SIG-M5 treated with dmso at 0.1 percent for 504 hours (cell line): Measurements from ENCODE around the gene ARMC7.
"Not testable (repeated sequence)": the region's sequence is repeated elsewhere in the genome, so short reads cannot be mapped to it uniquely, and the experiment has no call there.

ENCODE experiments used
- DNase-seq: peaks from one replicate; lab custom pipeline; 2025; ENCODE audit not compliant: unreplicated experiment; lab: John Stamatoyannopoulos, UW

The ARMC7 gene

GRCh38 chr17:75109407-75110233 lies at the start of gene ARMC7:
Gene ARMC7, plus strand, starts transcription at chr17:75109969. Its CDS starts 320 bp downstream, at chr17:75110289.
- peak; percentile 78 for DNase-seq

GRCh38 chr17:75060434-75061054 lies 49.2 kb upstream of the ARMC7 start:
- no peak for DNase-seq

GRCh38 chr17:75061055-75061438 lies 48.7 kb upstream of the ARMC7 start:
- no peak for DNase-seq

GRCh38 chr17:75061618-75062017 lies 48.2 kb upstream of the ARMC7 start:
- DNase-seq, result no peak

GRCh38 chr17:75063201-75063600 lies 46.6 kb upstream of the ARMC7 start:
- DNase-seq, result no peak

- no peak for DNase-seq
Measured at GRCh38 chr17:75063626-75064025, 46.1 kb upstream of the ARMC7 start.

GRCh38 chr17:75064040-75064439 lies 45.7 kb upstream of the ARMC7 start:
- DNase-seq, result no peak

GRCh38 chr17:75064460-75064859 lies 45.3 kb upstream of the ARMC7 start:
- DNase-seq, result no peak

GRCh38 chr17:75064867-75065561 lies 44.8 kb upstream of the ARMC7 start:
- no peak for DNase-seq

GRCh38 chr17:75065562-75066151 lies 44.1 kb upstream of the ARMC7 start:
- DNase-seq, result no peak

- no peak for DNase-seq
Measured at GRCh38 chr17:75067856-75068255, 41.9 kb upstream of the ARMC7 start.

- no peak for DNase-seq
Measured at GRCh38 chr17:75068750-75069149, 41.0 kb upstream of the ARMC7 start.

- DNase-seq, result no peak
Measured at GRCh38 chr17:75069783-75070182, 40.0 kb upstream of the ARMC7 start.

- DNase-seq, result not testable (repeated sequence)
Measured at GRCh38 chr17:75071478-75072271, 38.1 kb upstream of the ARMC7 start.

GRCh38 chr17:75072909-75073308 lies 36.9 kb upstream of the ARMC7 start:
- DNase-seq, result not testable (repeated sequence)

- no peak for DNase-seq
Measured at GRCh38 chr17:75073618-75074047, 36.1 kb upstream of the ARMC7 start.

- no peak for DNase-seq
Measured at GRCh38 chr17:75074532-75074931, 35.2 kb upstream of the ARMC7 start.

- DNase-seq, result no peak
Measured at GRCh38 chr17:75075597-75076336, 34.0 kb upstream of the ARMC7 start.

- no peak for DNase-seq
Measured at GRCh38 chr17:75077072-75077495, 32.7 kb upstream of the ARMC7 start.
